HL-60 (cell line): ENCODE measurements around the gene PSMD1.
A peak's percentile ranks its signal among the peaks of the same experiment; 100 is the strongest.

Source experiments
- DNase-seq, 2 experiments: peaks; one replicate each; pipeline ENCODE4 v3.0.0-alpha.2; 2010 to 2020; ENCODE audit warnings: low read depth in 1 of 2, low spot score in 1 of 2
- H3K27ac ChIP-seq: fragments of 250-450 bp; sonication (Bioruptor Pico); replicated peaks from 2 replicates; pipeline ENCODE4 v1.5.1; 2020; ENCODE audit warnings: mild to moderate bottlenecking, moderate library complexity
- H3K27me3 ChIP-seq: fragments of 250-450 bp; sonication (Bioruptor Pico); 2 replicates; pipeline ENCODE4 v1.5.1; 2021; ENCODE audit warnings: mild to moderate bottlenecking, moderate library complexity; ENCODE audit not compliant: insufficient read depth, poor library complexity, severe bottlenecking
- H3K4me3 ChIP-seq: replicated peaks from 2 replicates; pipeline ENCODE4 v1.5.1; 2011; ENCODE audit warnings: mild to moderate bottlenecking, control low read depth, low read length; ENCODE audit not compliant: insufficient read depth
- GABPA ChIP-seq: IDR thresholded peaks from 2 replicates; pipeline ENCODE4 v1.6.1; 2012; ENCODE audit warnings: low read depth
- POLR2AphosphoS5 ChIP-seq: IDR thresholded peaks from 2 replicates; pipeline ENCODE4 v1.6.1; 2012; ENCODE audit warnings: low read depth
- SPI1 ChIP-seq: IDR thresholded peaks from 2 replicates; pipeline ENCODE4 v1.6.1; 2012; ENCODE audit warnings: low read depth, mild to moderate bottlenecking, borderline replicate concordance
- TF ChIP-seq, protein P1 (sequence below): IDR thresholded peaks from one replicate; pipeline ENCODE4 v1.5.1; 2011; ENCODE audit warnings: low read length, control low read depth, inconsistent platforms; ENCODE audit not compliant: insufficient read depth
- TF ChIP-seq, protein P2 (sequence below): IDR thresholded peaks from 2 replicates; pipeline ENCODE4 v1.6.1; 2012; ENCODE audit warnings: low read depth; ENCODE audit not compliant: insufficient replicate concordance

PSMD1 gene

DNA sequence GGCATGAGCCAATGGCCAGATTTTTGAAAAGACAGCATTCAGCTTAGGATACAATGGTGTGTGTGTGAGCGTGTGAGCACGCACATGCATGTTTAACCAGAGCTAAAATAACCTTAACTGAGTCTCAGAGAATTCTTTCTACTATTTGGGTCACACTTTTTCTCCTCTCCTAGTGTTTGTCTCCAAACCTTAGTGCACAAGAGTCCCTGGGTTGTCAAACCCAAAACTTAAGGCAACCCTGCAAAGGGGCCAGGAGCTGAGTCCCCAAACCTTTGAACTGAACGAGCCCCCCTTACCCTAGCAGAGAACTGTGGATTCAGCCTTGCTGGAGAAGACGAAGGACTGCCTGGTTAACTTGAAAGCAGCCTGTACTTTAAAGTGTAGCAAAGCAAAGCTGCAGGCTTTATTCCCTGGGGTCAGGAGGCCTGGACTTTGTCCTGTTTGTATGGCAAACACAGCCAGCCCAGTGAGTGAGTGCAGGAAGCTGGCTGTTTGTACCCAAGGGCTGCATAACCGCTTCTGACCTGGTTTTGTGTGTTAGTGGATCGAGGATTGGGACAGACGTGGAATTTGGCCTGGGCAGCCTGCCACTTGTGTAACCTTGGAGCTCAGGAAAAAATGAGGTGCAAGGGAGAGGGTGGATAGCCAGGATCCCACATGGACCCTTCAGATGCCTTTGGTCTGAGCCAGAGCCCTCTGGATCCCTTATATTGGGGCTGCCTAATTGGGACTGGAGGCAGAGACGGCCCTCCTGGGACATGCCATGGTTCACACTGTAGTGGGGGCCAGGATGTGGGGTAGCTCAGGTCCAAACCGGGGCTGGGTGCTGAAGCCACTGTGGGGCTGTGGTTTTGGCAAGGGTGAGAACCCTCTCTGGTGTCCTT is 6.4 kb upstream of the PSMD1 start:
- TF ChIP-seq SPI1 (no peak), POLR2AphosphoS5 (no peak), GABPA (no peak)
- TF ChIP-seq, protein P1, sequence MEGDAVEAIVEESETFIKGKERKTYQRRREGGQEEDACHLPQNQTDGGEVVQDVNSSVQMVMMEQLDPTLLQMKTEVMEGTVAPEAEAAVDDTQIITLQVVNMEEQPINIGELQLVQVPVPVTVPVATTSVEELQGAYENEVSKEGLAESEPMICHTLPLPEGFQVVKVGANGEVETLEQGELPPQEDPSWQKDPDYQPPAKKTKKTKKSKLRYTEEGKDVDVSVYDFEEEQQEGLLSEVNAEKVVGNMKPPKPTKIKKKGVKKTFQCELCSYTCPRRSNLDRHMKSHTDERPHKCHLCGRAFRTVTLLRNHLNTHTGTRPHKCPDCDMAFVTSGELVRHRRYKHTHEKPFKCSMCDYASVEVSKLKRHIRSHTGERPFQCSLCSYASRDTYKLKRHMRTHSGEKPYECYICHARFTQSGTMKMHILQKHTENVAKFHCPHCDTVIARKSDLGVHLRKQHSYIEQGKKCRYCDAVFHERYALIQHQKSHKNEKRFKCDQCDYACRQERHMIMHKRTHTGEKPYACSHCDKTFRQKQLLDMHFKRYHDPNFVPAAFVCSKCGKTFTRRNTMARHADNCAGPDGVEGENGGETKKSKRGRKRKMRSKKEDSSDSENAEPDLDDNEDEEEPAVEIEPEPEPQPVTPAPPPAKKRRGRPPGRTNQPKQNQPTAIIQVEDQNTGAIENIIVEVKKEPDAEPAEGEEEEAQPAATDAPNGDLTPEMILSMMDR, result no peak
- TF ChIP-seq, protein P2, sequence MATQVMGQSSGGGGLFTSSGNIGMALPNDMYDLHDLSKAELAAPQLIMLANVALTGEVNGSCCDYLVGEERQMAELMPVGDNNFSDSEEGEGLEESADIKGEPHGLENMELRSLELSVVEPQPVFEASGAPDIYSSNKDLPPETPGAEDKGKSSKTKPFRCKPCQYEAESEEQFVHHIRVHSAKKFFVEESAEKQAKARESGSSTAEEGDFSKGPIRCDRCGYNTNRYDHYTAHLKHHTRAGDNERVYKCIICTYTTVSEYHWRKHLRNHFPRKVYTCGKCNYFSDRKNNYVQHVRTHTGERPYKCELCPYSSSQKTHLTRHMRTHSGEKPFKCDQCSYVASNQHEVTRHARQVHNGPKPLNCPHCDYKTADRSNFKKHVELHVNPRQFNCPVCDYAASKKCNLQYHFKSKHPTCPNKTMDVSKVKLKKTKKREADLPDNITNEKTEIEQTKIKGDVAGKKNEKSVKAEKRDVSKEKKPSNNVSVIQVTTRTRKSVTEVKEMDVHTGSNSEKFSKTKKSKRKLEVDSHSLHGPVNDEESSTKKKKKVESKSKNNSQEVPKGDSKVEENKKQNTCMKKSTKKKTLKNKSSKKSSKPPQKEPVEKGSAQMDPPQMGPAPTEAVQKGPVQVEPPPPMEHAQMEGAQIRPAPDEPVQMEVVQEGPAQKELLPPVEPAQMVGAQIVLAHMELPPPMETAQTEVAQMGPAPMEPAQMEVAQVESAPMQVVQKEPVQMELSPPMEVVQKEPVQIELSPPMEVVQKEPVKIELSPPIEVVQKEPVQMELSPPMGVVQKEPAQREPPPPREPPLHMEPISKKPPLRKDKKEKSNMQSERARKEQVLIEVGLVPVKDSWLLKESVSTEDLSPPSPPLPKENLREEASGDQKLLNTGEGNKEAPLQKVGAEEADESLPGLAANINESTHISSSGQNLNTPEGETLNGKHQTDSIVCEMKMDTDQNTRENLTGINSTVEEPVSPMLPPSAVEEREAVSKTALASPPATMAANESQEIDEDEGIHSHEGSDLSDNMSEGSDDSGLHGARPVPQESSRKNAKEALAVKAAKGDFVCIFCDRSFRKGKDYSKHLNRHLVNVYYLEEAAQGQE, result no peak
- H3K4me3 ChIP-seq, result no peak overlapping the region
- no peak for DNase-seq
- no peaks in the 10 kb centered on the region for H3K27me3 ChIP-seq
- H3K27ac ChIP-seq, result no peak overlapping the region

DNA sequence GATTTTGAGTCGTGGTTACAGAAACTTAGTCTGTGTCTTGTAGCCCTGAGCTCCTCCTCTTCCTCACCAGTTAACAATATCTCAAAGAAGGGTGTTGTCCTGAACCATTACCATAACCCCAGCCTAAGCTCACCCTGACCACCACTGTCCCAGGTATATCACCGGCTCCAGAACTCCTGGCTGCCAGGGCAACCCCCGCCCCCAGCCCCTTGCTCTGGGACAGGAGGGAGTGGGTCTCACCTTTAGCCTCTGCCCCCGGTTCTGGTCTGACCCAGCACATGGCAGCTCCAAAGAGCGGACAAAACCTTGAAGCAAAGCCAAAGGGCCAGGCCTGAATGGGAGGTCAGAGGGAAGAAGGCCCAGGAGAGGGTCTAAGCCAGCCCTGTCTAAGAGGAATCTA is 5.6 kb upstream of the PSMD1 start:
- TF ChIP-seq, protein P2, result no peak
- TF ChIP-seq GABPA, result no peak
- TF ChIP-seq, protein P1, result no peak
- TF ChIP-seq POLR2AphosphoS5, result no peak
- TF ChIP-seq SPI1, result no peak
- Histone ChIP-seq H3K27ac (no peak overlapping the region), H3K4me3 (no peak overlapping the region), H3K27me3 (no peaks in the 10 kb centered on the region)
- no peak for DNase-seq

DNA sequence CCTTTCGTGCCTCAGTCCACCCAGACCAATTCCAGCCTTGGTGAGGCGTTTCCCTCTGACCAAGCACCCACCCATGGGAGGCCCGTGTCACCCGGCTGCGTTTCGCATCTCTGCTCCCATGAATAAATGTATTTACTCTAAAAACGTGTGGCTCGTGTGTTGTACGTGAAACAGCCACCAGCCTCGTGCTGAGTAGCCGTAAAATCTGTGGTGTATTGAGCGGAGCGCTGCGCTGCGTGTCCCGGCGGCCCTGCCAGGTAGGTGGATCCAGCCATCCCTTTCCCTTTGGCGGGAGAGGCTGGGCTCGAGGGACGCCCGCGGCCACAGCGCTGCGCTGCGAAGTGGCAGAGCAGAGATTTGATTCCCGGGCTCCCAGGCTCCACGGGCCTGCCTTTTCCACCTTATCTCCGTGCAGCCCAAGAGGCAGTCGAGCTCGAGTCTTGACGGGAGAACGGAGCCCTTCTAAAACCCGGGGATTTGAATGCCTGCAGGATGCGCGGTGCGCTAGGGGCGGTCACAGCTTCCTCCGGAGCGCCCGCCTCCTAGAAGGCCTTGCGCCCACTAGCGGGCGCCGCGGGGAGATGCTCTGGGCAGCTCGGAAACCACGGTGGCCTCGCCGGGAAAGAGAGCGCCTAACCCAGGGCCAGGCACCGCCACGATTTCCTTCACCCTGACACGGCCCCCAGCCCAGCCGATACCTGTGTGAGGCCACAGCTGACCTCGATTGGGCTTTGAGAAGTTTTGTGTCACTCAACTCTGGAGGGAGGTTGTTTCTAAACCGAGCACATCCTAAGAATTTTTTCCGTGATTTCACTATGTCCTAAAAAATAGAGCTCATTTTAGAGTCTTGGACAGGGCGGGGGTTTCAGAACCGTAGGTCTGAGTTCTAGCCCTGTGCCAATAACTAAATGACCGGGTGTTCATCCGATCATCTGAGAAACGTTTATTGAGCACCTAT is 3.9 kb upstream of the PSMD1 start:
- TF ChIP-seq, protein P1, result peak; percentile 69
- TF ChIP-seq, protein P2, result no peak
- no peaks in the 10 kb centered on the region for H3K27me3 ChIP-seq
- no peak overlapping the region for H3K27ac ChIP-seq
- DNase-seq, result peak; percentile 49 to 77
- H3K4me3 ChIP-seq, result peak overlapping the region; percentile 60
